ENCODE measurements around the gene NPFFR2.
"Not testable (repeated sequence)": the region's sequence is repeated elsewhere in the genome, so short reads cannot be mapped to it uniquely, and the experiment has no call there.

Gene NPFFR2

GRCh38 chr4:72076562-72076961 lies 44.8 kb downstream of the NPFFR2 start:
- DNase-seq (ENCODE audit: low read depth) = peak; percentile 4
- H3K4me3 ChIP-seq (ENCODE audit: low read depth, low read length) = no peak overlapping the region
- no peak for TF ChIP-seq CTCF (conservative IDR thresholded peaks at IDR 0.05; ENCODE audit: low read depth, low read length)

DNA sequence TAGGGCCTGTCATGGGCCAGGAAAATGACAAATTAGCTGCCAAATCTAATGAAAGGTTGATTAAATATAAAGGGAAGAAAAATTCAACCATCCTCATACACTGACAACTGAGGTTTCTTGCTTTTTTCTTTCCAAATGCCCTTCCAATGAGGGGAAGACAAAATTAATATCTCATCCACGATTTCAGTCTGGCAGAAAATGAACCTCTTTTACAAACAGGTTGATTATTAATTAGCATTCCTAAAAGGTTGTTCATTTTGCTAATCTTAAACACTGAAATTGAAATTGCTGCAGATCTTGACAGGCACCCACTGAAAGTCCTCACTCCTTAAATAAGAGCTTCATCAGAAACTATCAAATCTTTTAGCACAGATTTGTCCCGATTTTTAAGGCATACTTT lies 45.5 kb downstream of the NPFFR2 start:
- DNase-seq (ENCODE audit: low read depth) = no peak
- TF ChIP-seq CTCF (conservative IDR thresholded peaks at IDR 0.05; ENCODE audit: low read depth, low read length) = no peak
- no peak overlapping the region for H3K4me3 ChIP-seq (ENCODE audit: low read depth, low read length)

- DNase-seq (ENCODE audit: low read depth) = no peak
- no peak overlapping the region for H3K4me3 ChIP-seq (ENCODE audit: low read depth, low read length)
- no peak for TF ChIP-seq CTCF (conservative IDR thresholded peaks at IDR 0.05; ENCODE audit: low read depth, low read length)
These were observed 52.8 kb downstream of the NPFFR2 start for GRCh38 chr4:72084587-72085011.

GRCh38 chr4:72090606-72091005 lies 58.8 kb downstream of the NPFFR2 start:
- H3K4me3 ChIP-seq (ENCODE audit: low read depth, low read length); DNase-seq (ENCODE audit: low read depth): not testable (repeated sequence)

DNA sequence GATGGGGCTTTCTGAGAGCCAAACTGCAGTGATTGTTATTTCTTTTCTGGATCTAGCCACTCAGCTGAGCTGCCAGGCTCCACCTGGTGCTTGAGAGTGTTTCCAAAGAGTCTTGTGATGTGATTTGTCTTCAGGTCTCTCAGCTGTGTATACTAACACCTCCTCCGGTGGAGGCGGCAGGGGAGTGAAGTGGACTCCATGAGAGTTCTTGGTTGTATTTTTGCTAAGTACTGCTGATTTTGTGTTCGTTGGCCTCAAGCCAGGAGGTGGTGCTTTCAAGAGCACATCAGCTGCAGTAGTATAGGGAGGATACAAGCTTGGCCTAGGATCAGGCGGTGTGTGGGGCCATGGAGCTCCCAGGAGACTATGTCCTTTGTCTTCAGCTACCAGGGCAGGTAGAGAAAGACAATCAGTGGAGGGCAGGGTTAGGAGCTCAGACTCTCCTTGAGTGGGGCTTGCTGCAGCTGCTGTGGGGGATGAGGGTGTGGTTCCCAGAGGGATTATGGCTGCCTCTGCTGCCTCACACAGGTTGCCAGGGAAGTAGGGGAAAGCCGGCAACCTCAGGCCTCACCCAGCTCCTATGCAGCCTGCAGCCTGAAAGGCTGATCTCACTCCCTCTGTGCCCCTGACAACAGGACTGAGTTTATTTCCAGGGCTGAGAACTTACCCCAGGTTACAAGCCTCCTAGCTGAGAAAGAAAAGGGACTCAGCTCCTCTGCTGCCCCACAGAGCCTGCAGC lies 62.4 kb downstream of the NPFFR2 start:
- DNase-seq (ENCODE audit: low read depth) = no peak
- no peak for TF ChIP-seq CTCF (conservative IDR thresholded peaks at IDR 0.05; ENCODE audit: low read depth, low read length)
- no peak overlapping the region for H3K4me3 ChIP-seq (ENCODE audit: low read depth, low read length)

DNA sequence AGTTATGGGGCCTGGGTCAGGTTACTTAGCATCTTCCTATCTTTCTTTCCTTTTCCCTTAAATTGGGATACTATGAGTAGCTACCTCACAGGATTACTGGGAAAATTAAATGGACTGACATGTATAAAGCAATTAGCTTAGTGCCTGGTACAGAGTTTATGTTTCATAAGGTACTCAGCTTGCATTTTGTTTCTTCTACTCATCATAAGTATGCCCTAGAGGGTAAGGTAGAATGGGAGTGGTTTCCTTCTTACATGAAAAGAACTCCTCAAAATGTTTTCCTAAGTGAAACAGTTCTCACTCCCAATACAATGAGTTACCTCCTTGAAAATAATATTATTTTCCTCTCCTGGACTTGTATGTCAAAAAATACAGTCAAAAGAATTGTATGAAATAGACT lies 75.7 kb downstream of the NPFFR2 start:
- no peak for TF ChIP-seq CTCF (conservative IDR thresholded peaks at IDR 0.05; ENCODE audit: low read depth, low read length)
- no peak for DNase-seq (ENCODE audit: low read depth)
- H3K4me3 ChIP-seq (ENCODE audit: low read depth, low read length) = no peak overlapping the region

DNA sequence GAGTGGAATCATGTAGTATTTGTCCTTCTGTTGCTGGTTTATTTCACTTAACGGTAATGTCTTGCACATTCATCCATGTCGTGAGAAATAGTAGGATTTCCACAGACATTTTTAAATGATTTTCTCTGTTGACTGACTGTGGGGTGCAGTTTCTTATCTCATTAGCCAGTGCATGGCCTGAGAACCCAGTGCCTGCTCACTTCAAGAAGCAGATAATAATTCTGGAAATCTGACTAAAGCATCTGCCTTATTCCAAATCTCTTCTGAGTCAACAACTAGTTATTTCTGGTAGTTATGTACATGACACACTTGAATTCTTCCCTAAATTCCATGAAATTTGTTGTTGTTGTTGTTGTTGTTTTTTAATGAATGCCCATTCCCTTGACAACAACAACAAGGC lies 77.6 kb downstream of the NPFFR2 start:
- no peak overlapping the region for H3K4me3 ChIP-seq (ENCODE audit: low read depth, low read length)
- TF ChIP-seq CTCF (conservative IDR thresholded peaks at IDR 0.05; ENCODE audit: low read depth, low read length) = no peak
- DNase-seq (ENCODE audit: low read depth) = no peak
